OCI-LY1 (cell line): Measurements from ENCODE around the gene MCUR1.
"Not testable (repeated sequence)": the region's sequence is repeated elsewhere in the genome, so short reads cannot be mapped to it uniquely, and the experiment has no call there.

ENCODE experiments used
- H2AFZ ChIP-seq: fragments of 200-600 bp; sonication (generic), shearing (Covaris generic); 2 replicates; pipeline ENCODE4 v1.6.0; 2014; ENCODE audit warnings: antibody characterized with exemption, mild to moderate bottlenecking, low read length
- H3F3A ChIP-seq: fragments of 200-600 bp; sonication (generic), shearing (Covaris generic); 2 replicates; pipeline ENCODE4 v1.6.0; 2014; ENCODE audit warnings: mild to moderate bottlenecking, antibody characterized with exemption, low read length, moderate library complexity; ENCODE audit not compliant: insufficient read depth
- H3K27ac ChIP-seq: fragments of 200-600 bp; sonication (generic); 2 replicates; pipeline ENCODE4 v1.5.1; 2014; ENCODE audit warnings: low read length, mixed run types, mild to moderate bottlenecking, low read depth; ENCODE audit not compliant: poor library complexity, severe bottlenecking
- H3K27me3 ChIP-seq: fragments of 200-600 bp; sonication (generic); 2 replicates; pipeline ENCODE4 v1.6.0; 2014; ENCODE audit warnings: antibody characterized with exemption, mild to moderate bottlenecking, low read length, moderate library complexity; ENCODE audit not compliant: insufficient read depth
- H3K36me3 ChIP-seq: fragments of 200-600 bp; sonication (generic); 2 replicates; pipeline ENCODE4 v1.6.1; 2014; ENCODE audit warnings: mild to moderate bottlenecking, antibody characterized with exemption, low read length, moderate library complexity, mixed read lengths; ENCODE audit not compliant: insufficient read depth
- H3K4me1 ChIP-seq: fragments of 200-600 bp; sonication (generic); 2 replicates; pipeline ENCODE4 v1.5.1; 2014; ENCODE audit warnings: mild to moderate bottlenecking, low read length, moderate library complexity; ENCODE audit not compliant: insufficient read depth, severe bottlenecking
- H3K4me2 ChIP-seq: fragments of 200-600 bp; sonication (generic), shearing (Covaris generic); 2 replicates; pipeline ENCODE4 v1.6.1; 2014; ENCODE audit warnings: low read length
- H3K4me3 ChIP-seq: fragments of 200-600 bp; sonication (generic); 2 replicates; pipeline ENCODE4 v1.5.1; 2014; ENCODE audit warnings: low read length, low read depth, mild to moderate bottlenecking, mixed read lengths; ENCODE audit not compliant: poor library complexity, severe bottlenecking
- H3K79me2 ChIP-seq: fragments of 200-600 bp; shearing (Covaris generic); 2 replicates; pipeline ENCODE4 v1.6.1; 2016; ENCODE audit warnings: mixed run types, low read length, mixed read lengths; ENCODE audit not compliant: insufficient read depth
- H3K9ac ChIP-seq: fragments of 200-600 bp; sonication (generic), shearing (Covaris generic); 2 replicates; pipeline ENCODE4 v1.6.1; 2014; ENCODE audit warnings: mild to moderate bottlenecking, low read length, mixed read lengths
- H3K9me2 ChIP-seq: fragments of 200-600 bp; sonication (generic), shearing (Covaris generic); 2 replicates; pipeline ENCODE4 v1.6.1; 2014; ENCODE audit warnings: low read depth, mild to moderate bottlenecking, low read length, mixed read lengths
- H3K9me3 ChIP-seq: fragments of 200-600 bp; shearing (Covaris generic); 2 replicates; pipeline ENCODE4 v1.6.1; 2014; ENCODE audit warnings: low read length, mixed read lengths
- H4K20me1 ChIP-seq: fragments of 200-600 bp; sonication (generic), shearing (Covaris generic); 2 replicates; pipeline ENCODE4 v1.6.0; 2016; ENCODE audit warnings: mild to moderate bottlenecking, low read length; ENCODE audit not compliant: insufficient read depth
- CTCF ChIP-seq: fragments of 200-600 bp; sonication (generic), shearing (Covaris generic); IDR thresholded peaks from 2 replicates; pipeline ENCODE4 v1.5.1; 2017; ENCODE audit warnings: mild to moderate bottlenecking, antibody characterized with exemption, low read length, moderate library complexity, mixed read lengths
- EZH2 ChIP-seq: fragments of 200-600 bp; sonication (generic), shearing (Covaris generic); IDR thresholded peaks from 2 replicates; pipeline ENCODE4 v1.8.0; 2017; ENCODE audit warnings: borderline replicate concordance, mixed run types, mild to moderate bottlenecking, antibody characterized with exemption, low read length, moderate library complexity, mixed read lengths

Gene MCUR1

GRCh38 chr6:13832778-13833177 is 18.4 kb upstream of the MCUR1 start:
- H3K9me3 ChIP-seq = 0 out of 2 replicates have a peak, but pooled peaks cover 4% of the 10 kb centered on the region
- H3K4me1 ChIP-seq = no peaks in the 10 kb centered on the region
- H3K79me2 ChIP-seq = no peaks in the 10 kb centered on the region
- no peak overlapping the region for H3K4me3 ChIP-seq
- H3K36me3 ChIP-seq = no peaks in the 10 kb centered on the region
- TF ChIP-seq CTCF (no peak), EZH2 (no peak)
- H3F3A ChIP-seq = no peaks in the 10 kb centered on the region
- H3K27ac ChIP-seq = no peak overlapping the region
- no peak overlapping the region for H3K9ac ChIP-seq
- no peaks in the 10 kb centered on the region for H4K20me1 ChIP-seq
- no peak overlapping the region for H3K4me2 ChIP-seq
- H2AFZ ChIP-seq = no peak overlapping the region
- H3K9me2 ChIP-seq = no peaks in the 10 kb centered on the region
- H3K27me3 ChIP-seq = peaks cover 3% of the 10 kb centered on the region; the same call in 1 of the 2 replicates

GRCh38 chr6:13831615-13832014 is 17.3 kb upstream of the MCUR1 start:
- no peak overlapping the region for H3K4me2 ChIP-seq
- H3K4me3 ChIP-seq = no peak overlapping the region
- H3F3A ChIP-seq = no peaks in the 10 kb centered on the region
- H3K36me3 ChIP-seq = no peaks in the 10 kb centered on the region
- H2AFZ ChIP-seq = no peak overlapping the region
- TF ChIP-seq EZH2 (no peak), CTCF (no peak)
- peaks cover 3% of the 10 kb centered on the region; the same call in 1 of the 2 replicates for H3K27me3 ChIP-seq
- no peaks in the 10 kb centered on the region for H3K79me2 ChIP-seq
- H3K9me2 ChIP-seq = no peaks in the 10 kb centered on the region
- H4K20me1 ChIP-seq = no peaks in the 10 kb centered on the region
- H3K4me1 ChIP-seq = no peaks in the 10 kb centered on the region
- 0 out of 2 replicates have a peak, but pooled peaks cover 4% of the 10 kb centered on the region for H3K9me3 ChIP-seq
- no peak overlapping the region for H3K27ac ChIP-seq
- no peak overlapping the region for H3K9ac ChIP-seq

- no peak overlapping the region for H3K4me3 ChIP-seq
- H3F3A ChIP-seq = no peaks in the 10 kb centered on the region
- H3K9ac ChIP-seq = no peak overlapping the region
These were observed 16.4 kb upstream of the MCUR1 start for GRCh38 chr6:13830803-13831202.

GRCh38 chr6:13829419-13829818 is 15.1 kb upstream of the MCUR1 start:
- H2AFZ ChIP-seq, H3K4me3 ChIP-seq, H3K4me2 ChIP-seq, H3F3A ChIP-seq, H3K9me2 ChIP-seq, H3K79me2 ChIP-seq, H3K27ac ChIP-seq, H3K9ac ChIP-seq, H3K9me3 ChIP-seq, H3K36me3 ChIP-seq, H3K4me1 ChIP-seq, H3K27me3 ChIP-seq, H4K20me1 ChIP-seq: not testable (repeated sequence)

More at GRCh38 chr6:13830803-13831202, 16.4 kb upstream of the MCUR1 start:
- Histone ChIP-seq H3K79me2 (no peaks in the 10 kb centered on the region), H3K36me3 (no peaks in the 10 kb centered on the region), H3K27ac (no peak overlapping the region), H4K20me1 (no peaks in the 10 kb centered on the region), H2AFZ (no peak overlapping the region), H3K27me3 (peaks cover under 1% of the 10 kb centered on the region; the same call in 1 of the 2 replicates), H3K9me2 (no peaks in the 10 kb centered on the region), H3K4me1 (no peaks in the 10 kb centered on the region), H3K9me3 (0 out of 2 replicates have a peak, but pooled peaks cover 4% of the 10 kb centered on the region), H3K4me2 (no peak overlapping the region)
- TF ChIP-seq EZH2 (no peak), CTCF (no peak)

- not testable (repeated sequence) for H4K20me1 ChIP-seq, H3F3A ChIP-seq, H3K36me3 ChIP-seq, H3K9me3 ChIP-seq, H3K4me3 ChIP-seq, H2AFZ ChIP-seq, H3K79me2 ChIP-seq, H3K9ac ChIP-seq, H3K4me2 ChIP-seq, H3K4me1 ChIP-seq, H3K27ac ChIP-seq, H3K9me2 ChIP-seq, H3K27me3 ChIP-seq
These were observed 14.4 kb upstream of the MCUR1 start for GRCh38 chr6:13828656-13829301.
